Stimulated activated CD8-positive, alpha-beta memory T cell treated with anti-CD3 and anti-CD28 coated beads, Interleukin-15, amount 100 ng/mL, for 24 hours (primary cell): ENCODE results near the gene CREB3L2.
"Not testable (repeated sequence)": the region's sequence is repeated elsewhere in the genome, so short reads cannot be mapped to it uniquely, and the experiment has no call there.

Experiments used
- DNase-seq: peaks from one replicate; pipeline ENCODE4 v3.0.0-alpha.2; 2020; ENCODE audit warnings: low read depth

CREB3L2 gene

DNA sequence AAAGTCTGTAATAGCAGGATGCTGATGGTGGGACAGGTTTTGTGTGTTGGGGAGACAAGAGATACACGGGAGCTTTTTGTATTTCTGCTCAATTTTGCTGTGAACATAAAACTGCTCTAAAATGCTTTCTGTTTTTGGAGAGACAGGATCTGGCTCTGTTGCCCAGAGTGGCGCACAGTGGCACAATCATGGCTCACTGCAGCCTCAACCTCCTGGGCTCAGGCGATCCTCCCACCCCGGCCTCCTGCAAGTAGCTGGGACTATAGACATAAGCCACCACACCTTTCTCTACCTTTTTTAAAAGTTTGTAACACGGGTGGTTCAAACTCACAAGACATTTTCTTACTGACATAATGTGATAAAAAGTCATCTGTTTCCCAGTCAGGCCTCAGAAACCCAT is 14.3 kb downstream of the CREB3L2 start:
- no peak for DNase-seq

DNA sequence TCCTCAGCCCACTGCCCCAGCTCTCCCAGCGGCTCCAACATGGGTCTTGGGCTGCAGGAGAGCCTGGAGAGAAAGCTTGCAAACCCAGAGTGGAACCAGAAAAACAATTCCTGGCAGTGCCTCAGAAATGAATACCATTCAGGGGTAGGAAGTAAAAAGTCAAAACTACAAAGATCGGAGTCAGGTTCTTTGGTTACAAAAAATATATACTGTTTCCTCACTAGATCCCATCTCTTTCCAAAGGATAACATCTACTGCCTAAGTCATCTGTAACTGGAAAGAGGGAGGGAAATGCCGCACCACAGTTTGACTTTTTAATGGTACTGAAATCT is 14.9 kb downstream of the CREB3L2 start:
- no peak for DNase-seq

DNA sequence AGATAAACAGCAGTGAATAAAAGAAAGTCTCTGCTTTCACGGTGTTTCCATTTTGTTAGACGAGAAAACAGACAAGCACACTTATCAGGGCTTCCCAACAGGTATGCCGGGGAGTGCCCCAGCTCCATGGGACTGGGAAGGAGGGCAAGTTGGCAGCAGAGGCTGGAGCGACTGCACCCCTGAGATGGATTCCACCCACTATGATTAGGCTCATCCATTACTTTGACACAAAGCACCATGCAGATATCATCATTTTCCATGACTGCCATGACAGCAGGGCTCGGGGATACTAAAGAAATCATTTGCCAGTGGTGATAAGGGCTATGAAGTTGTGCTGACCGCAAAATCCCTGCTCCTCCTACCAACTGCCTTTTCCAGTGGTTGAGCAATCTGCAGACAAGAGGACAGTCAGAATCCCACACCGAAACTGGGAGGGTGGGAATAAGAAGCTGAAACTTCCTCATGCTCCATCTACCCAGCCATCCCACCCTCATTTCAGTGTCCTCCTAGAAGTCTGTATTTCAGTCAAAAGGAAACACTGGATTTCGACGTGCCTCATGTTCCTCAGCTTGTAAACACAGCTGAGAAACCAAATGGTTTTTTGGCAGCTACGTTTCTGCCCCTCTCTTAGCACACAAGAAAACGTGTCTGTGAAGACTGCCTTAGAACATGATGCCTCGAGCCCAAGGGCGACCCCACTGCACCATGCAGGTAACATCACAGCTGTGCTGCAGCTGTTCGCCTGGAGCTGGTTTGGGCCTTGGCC is 15.5 kb downstream of the CREB3L2 start:
- no peak for DNase-seq

DNA sequence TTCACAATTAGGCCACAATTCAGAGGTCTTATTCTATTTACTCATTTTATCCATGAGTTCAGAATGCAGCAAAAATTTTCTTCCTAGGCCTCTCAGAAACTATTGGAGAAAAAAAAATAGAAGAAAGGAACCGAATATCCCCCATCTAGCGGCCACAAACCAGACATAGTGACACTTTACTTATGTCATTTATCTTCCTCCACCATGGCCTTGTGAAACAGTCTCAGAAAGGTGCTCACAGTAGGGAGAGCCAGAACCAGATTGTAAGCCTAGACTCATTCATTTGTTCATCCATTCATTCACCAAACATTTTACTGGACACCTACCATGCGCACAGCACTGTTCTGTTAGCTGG is 16.0 kb downstream of the CREB3L2 start:
- DNase-seq = no peak

DNA sequence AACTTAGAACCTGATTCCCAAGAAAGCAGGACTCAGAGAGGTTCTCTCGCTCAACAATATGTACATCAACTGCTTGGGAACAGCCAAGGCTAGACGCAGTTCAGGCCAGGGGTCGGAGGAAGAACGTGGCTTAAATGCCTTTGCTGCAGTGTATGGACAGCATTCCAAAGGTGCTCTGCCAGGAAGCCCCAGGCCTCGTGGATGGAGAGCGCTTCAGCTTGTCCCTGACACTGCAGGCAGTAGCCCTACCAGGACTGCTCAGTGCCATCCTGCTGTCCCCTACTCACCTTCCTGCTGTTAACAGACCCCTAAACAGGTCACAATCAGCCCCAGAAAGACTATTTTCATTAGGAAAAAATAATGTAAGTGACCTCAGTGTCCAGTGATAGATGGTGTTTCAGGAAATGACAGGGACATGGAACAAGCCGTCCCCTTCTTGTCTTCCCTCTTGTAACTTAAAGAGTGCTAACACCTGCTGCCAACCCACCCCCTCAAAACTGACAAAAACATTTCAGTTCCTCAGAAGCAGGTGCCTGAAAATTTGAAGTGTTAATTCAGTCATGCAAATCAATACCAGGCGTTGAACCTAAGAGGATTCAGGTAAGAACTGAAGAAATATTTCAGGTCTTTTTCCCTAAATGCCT is 16.5 kb downstream of the CREB3L2 start:
- no peak for DNase-seq

DNA sequence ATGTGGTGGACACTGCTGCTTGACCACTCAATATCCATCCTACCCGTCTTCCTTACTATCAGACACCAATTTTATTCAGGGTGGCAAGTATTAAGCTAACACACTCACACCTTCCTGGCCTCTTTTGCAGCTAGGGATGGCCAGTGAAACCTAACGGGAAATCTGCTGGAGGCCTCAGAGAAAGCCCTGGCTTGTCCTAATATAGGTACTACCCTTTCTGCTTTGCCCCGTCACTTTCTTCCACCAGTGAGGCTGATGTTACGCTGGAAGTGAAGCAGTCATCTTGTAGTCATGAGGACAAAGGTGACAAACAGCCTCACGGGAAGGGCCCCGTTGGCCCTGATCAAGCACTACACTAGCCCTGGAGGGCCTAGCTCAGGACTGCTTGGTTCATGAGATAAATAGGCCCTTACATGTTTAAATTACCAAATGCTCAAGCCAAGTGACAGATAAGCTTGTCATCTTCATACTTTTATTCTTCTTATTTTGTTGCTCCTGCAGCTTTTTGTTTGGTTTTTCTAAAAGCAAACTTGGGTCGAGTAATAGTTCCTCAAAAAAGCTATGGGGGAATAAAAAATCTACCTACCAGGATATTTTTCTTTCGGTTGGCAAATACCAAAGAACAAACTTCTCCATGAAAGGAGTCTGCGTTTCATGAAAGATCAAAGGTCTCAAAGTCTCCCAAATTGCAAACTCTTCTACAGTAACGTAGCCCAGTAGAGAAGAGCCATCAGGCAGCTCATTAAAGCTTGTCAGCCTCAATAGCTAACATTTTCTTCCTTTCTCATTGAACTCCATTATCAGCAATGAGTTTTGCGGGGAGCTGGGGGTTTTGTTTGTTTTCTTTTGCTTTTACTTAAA is 17.5 kb downstream of the CREB3L2 start:
- no peak for DNase-seq

DNA sequence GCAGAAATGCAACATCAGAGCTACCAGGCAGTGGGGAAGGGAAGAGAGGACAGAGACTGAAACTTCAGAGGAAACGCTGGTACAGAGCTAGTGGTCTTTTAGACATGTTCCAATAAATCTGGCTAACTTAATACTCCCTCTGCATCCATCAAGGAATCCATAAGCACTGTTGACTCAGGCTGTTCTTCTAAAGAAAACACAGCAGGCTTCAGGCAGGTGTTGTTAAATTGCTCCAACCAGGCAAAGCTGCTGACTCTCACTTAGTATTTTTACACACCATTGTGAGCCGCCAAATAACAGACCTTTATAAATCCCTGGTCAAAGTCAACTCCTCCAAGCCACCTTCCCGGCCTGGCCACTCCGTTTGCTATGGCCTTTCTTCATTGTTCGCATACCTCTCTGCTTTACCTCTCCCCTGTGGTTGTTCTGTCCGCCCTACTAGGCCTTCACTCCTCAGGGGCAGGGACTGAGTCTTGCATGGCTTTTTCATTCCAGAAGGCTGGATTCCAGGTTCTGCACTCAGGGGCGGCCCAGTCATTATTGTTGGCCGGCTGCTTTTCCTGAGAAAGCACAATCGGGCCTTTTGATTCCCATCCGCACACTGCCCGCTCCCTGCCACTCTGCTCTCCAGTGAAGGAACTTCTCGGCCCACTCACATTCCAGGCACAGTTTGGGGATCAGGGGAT is 18.4 kb downstream of the CREB3L2 start:
- no peak for DNase-seq

DNA sequence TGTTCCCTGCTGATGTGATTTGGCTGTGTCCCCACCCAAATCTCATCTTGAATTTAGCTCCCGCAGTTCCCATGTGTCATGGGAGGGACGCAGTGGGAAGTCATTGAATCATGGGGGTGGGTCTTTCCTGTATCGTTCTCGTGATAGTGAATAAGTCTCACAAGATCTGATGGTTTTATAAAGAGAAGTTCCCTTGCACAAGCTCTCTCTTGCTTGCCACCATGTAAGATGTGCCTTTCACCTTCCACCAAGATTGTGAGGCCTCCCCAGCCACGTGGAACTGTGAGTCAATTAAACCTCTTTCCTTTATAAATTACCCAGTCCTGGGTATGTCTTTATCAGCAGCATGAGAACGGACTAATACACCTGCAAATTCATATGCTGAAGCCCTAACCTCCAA is 19.5 kb downstream of the CREB3L2 start:
- DNase-seq = not testable (repeated sequence)

DNA sequence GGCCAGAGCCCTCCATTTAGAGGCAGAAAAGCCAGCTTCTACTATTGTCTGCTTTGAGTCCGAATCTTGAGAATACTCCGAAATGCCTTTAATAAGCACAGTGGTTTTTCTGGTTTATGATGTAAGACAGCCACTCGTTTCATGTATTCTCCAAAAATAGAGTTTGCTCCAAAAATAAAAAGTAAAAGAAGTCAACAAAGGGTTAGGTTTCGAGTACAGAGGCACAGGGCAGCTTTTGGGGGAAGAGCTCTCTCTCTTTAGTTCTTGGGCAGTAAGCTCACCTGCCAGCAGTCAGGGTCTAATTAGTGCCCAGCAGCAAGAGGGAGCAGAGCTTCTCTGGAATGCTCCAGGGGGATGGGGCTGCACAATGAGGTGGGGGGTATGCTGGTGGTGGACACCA is 20.2 kb downstream of the CREB3L2 start:
- no peak for DNase-seq

DNA sequence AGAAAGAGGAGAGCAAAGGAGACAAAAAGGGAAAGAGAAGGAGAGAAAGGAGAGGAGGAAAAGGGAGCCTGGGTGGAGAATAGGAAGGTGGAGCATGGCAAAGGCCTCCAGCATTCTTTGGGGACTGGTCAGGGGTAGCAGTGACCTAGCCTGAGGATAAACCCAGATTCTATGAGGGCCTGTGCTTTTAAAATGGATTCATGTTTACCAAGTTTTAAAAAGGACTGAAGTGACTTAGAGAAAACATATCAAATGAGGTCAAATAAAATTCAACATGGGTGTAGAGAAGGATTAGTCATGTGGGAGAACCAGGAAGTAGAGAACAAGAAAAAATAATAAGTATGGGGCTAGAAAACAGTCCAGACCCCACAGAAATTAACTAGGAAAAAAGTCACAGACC is 20.7 kb downstream of the CREB3L2 start:
- no peak for DNase-seq

DNA sequence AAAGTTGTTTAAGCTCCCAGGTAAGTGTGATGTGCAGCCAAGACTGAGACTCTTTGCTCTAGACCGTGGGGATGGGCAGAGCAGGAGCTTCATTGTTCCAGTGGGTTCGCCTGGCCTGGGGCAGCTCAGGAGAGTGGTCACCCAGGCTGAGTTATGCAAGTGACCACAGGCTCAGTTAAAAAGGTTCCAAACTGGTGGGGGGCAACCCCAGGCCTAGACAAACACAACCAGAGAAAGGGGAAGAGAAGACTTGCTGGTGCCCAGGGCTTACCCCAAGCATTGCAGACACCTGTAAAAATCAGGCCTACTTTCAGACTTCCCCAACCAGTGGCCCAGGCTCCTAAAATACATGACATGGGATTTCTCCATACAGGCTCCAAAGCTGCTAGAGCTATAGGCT is 21.6 kb downstream of the CREB3L2 start:
- DNase-seq = no peak

DNA sequence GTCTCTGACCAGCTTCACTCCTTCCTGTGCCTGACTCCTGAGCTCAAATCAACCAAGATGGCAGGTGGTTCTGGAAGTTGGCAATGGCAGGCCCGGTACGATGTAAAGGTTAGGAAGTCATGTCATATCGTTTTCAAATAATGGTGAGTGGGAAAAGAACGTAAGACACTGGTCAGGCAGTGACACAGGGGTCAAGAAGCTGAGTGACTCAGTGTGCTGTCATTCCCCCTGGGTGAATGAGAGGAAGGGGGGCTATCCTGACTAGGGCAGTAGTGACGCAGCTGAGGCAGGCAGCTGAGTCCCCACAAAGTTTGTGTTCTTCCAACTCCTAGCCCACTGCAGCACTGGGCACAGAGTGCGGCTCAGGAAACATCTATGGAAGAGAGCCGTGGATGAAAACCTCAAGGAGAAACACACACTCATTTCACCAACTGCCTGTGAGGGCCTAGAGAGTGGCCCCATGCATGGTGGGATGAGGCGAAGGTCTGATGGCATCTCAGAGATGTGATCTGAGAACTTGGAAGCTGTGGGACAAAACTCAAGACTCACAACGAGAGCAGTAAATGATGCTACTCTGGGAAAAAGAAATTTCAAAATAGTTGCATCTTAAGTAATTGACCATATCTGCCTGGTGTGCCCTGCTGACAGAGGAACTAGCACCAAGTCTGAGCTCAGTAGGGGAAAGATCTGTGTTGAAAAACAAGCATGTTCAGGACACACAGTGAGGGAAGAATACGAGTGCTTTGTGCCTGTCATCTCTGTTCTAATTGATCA is 23.2 kb downstream of the CREB3L2 start:
- no peak for DNase-seq

DNA sequence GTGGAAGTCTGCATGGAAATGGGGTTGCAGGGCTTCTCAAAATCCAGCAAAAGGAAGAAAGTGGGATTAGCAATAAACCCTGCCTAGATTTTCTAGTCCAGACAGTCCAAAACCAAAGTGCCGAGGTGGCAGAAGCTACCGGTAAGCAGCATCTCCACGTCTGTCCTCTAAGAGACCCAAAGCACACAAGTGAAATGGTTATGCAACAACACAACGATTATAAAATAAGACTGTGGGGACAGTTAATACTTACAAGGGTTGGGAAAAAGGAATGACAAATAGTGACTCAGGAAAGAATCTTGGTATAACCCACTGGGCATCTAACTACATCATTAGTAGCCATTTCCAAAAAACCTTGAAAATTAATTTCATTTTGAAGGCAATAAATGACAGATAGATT is 24.7 kb downstream of the CREB3L2 start:
- DNase-seq = no peak

DNA sequence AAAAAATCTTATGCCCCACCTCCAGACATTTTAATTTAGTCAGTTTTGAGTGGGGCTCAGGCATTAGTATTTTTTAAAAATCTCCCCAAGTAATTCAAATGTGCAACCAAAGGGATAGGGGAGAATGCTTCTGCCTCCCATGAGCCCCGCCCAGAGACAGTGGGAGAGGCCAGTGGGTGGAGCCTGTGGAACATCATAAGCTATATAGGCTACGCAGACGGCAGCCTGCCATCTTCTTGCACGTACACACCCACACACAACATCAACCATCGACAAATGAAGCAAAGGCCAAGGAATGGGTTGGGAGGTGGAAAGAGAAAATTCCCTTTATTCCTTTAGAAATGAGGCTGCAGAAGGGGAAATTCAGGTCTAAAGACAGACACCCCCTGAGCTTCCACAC is 25.2 kb downstream of the CREB3L2 start:
- no peak for DNase-seq

DNA sequence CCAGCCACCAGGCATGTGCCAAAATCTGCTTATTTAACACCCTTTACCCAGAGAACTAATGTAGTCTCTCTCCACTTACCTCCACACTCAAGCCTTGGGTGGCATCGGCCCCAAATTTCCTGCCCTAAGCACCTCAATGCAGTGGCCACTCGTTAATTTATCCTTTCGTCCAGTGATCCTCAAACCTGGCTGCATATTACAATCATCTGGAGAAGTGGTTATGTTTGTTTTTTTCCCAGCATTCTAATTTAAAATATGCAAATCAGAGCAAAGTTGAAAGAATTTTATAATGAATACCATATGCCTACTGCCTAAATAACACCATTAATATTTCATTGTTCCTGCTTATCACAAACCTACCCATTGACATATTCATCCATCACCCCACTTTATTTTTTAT is 25.7 kb downstream of the CREB3L2 start:
- DNase-seq = no peak

DNA sequence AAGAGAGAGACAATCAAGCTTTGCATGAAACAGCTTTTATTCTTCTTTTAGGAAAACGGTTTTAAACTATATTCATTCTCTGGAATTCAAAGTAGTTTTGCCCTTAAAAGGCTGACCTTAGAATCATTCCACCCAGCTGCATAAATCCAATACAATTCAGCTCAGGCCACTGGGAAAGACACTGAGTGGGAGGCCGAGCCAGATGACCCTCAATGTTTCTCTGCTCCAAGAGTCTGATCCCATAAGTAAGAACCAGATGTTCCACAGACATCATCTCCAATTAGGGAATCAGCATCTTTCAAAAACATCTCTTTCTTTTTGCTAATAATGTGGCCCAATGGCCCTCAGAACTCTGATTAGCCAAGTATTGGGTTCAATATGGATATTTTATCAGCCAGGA is 26.1 kb downstream of the CREB3L2 start:
- no peak for DNase-seq

DNA sequence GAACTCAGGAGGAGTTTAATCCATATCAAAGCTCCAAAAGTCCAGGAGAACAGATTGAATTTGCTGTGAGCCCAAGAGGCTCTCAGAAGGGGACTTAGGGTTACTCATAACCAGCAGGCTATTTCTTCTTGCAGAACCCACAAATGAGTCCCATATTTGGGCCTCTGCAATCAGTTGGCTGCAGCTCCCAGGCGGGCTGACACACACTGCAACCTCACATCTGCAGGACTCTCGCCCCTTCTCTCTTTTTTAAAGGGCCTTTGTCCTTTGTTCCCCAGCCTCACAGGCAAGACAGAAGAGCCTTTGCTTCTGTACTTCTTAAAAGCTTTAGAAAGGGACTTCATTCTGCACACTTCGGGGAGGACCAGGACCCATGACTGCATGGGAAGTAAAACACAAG is 26.7 kb downstream of the CREB3L2 start:
- DNase-seq = no peak

DNA sequence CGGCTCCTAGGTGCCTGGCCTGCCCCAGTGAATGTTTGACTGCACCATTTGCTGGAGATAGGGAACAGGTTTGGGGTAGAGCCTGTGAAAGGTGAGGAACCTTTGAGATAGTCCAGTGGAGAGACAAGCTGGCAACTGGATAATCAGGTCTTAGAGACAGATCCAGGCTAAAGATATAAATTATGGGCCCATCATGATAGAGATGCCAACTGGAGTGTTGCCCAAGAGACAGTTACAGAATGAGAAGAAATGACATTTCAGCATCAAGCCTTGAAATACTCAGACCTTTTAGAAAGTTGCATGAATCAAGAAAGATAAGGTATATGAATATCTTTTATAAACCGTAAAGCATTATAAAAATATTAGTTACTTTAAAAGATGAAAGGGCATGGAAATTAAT is 27.1 kb downstream of the CREB3L2 start:
- no peak for DNase-seq

DNA sequence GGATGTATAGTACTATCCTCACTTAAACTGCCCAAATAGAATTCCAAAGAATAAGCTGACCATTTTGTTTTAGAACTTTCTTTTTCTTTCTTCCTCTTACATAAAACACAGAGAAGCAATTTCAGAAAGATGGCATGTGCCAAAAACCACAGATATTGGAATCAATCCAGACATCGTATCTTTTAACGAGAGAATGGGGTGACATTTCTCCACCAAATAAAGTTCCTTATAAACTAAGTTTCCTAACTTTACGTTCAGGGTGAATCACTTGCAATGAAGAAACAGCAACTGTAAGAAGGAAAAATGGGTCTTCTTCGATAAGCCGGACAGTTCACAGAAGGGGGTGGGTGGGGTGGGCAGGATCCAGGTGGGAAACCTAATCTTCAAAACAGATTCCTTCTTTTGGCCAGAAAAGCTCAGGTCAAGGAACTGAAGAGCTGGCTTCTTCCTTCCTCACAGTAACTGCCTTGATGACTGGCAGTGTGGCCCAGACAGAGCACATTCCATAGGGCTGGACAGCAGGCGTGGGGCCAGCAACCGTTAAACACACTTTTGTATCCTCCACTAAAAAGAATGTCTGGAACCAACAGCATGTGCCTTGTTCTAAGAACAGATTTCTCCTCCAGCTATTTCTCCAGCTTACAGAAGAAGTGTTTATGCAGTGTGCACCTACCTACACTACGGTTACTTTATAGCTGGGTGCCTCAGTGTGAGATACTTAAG is 31.5 kb downstream of the CREB3L2 start:
- DNase-seq = no peak

DNA sequence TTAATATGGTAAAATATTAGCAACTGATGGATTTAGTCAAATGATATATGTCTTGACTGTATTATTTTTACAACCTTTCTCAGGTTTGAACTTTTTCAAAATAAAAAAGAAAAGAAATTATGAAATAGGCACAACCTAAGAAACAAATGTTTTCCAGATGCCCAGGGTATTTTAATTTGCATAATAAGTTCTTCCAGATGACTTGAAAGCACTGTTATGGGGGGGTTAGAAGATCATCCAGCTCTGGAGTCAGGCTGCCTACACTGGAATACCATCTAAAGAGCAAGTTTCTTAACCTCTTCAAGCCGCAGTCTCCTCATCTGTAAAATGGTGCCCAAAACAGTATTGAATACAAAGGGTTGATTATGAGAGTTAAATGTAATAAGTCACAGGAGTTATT is 32.1 kb downstream of the CREB3L2 start:
- DNase-seq = no peak

DNA sequence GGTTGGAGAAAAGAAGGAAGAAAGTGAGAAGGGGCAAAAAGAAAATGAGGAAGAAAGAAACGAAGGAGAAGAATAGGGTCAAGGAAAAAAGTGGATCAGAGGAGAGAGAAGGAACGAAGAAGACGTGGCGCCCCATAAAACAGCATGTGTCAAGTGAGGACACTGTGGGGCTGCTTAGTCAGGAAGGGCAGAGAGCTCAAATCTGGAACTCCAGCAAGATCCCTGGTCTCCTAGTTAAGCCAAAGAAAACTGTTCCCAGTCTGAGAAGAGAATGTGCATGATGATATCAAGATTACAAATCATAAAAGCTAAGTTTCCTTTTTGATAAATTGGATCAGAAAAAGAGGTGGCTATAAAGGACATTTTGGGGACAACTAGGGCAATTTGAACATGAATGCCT is 33.0 kb downstream of the CREB3L2 start:
- no peak for DNase-seq
